ENCODE data around the gene MORF4L2.

The MORF4L2 gene

GRCh38 chrX:103631145-103631544 is 55.4 kb downstream of the MORF4L2 start:
- DNase-seq (ENCODE audit: low spot score), result no peak

GRCh38 chrX:103630171-103630511 is 56.4 kb downstream of the MORF4L2 start:
- no peak for DNase-seq (ENCODE audit: low spot score)

GRCh38 chrX:103629318-103630170 is 57.0 kb downstream of the MORF4L2 start:
- no peak for DNase-seq (ENCODE audit: low spot score)

GRCh38 chrX:103628386-103629317 is 57.8 kb downstream of the MORF4L2 start, which contains the start of gene TCEAL1:
TCEAL1 (plus strand) TSS chrX:103628975; CDS start chrX:103629917, 942 bp downstream.
- DNase-seq (ENCODE audit: low spot score), result no peak

- DNase-seq (ENCODE audit: low spot score), result no peak
Observed at GRCh38 chrX:103626855-103627254, 59.6 kb downstream of the MORF4L2 start.

Data from hepatic stellate cell (primary cell).